Fibroblast of the aortic adventitia (primary cell): ENCODE results near the gene CDKN2AIP. TPM values are rescaled to one million over a fixed set of nuclear protein-coding genes. Genes with fewer than 3 reads are reported as not detected.
"Not testable (repeated sequence)": the region's sequence is repeated elsewhere in the genome, so short reads cannot be mapped to it uniquely, and the experiment has no call there.

Experiments
- DNase-seq: peaks from one replicate; pipeline ENCODE4 v3.0.0-alpha.2; 2010; ENCODE audit warnings: low read depth
- H3K4me3 ChIP-seq: 2 replicates; pipeline ENCODE4 v1.5.1; 2011; ENCODE audit warnings: low read depth, mild to moderate bottlenecking, control low read depth, low read length, moderate library complexity
- CTCF ChIP-seq: IDR thresholded peaks from 2 replicates; pipeline ENCODE4 v1.5.1; 2011; ENCODE audit warnings: mild to moderate bottlenecking, low read length, control low read depth, inconsistent platforms; ENCODE audit not compliant: insufficient read depth
- total RNA-seq: library from RNA; depleted of rRNA; stranded (reverse); fragments of >200 nt; gene quantifications from 2 replicates; pipeline ENCODE4 v1.2.3, GENCODE V29; 2012; ENCODE audit warnings: low replicate concordance

Gene CDKN2AIP
- total RNA-seq, 1 donor, result 18.4 TPM

- DNase-seq, result no peak
- no peak for TF ChIP-seq CTCF
- H3K4me3 ChIP-seq, result no peak overlapping the region
Measured at GRCh38 chr4:183447646-183448045, 3.2 kb downstream of the CDKN2AIP start.

- peak; percentile 13 for DNase-seq
- no peak for TF ChIP-seq CTCF
Measured at GRCh38 chr4:183448436-183448835, 4.0 kb downstream of the CDKN2AIP start.

GRCh38 chr4:183449193-183449882 is 4.9 kb downstream of the CDKN2AIP start:
- peak; percentile 51 for DNase-seq
- no peak for TF ChIP-seq CTCF
- no peak overlapping the region for H3K4me3 ChIP-seq

More at GRCh38 chr4:183448436-183448835, 4.0 kb downstream of the CDKN2AIP start:
- H3K4me3 ChIP-seq, result no peak overlapping the region

GRCh38 chr4:183450108-183450507 is 5.7 kb downstream of the CDKN2AIP start:
- TF ChIP-seq CTCF, result no peak
- no peak for DNase-seq
- H3K4me3 ChIP-seq, result no peak overlapping the region

GRCh38 chr4:183455431-183456195 is 11.2 kb downstream of the CDKN2AIP start:
- TF ChIP-seq CTCF, result no peak
- H3K4me3 ChIP-seq, result no peak overlapping the region
- no peak for DNase-seq

- no peak for DNase-seq
- no peak overlapping the region for H3K4me3 ChIP-seq
- no peak for TF ChIP-seq CTCF
Measured at GRCh38 chr4:183458005-183458404, 13.6 kb downstream of the CDKN2AIP start.

- not testable (repeated sequence) for DNase-seq, H3K4me3 ChIP-seq
Measured at GRCh38 chr4:183463903-183464619, 19.6 kb downstream of the CDKN2AIP start.

GRCh38 chr4:183465879-183466278 is 21.4 kb downstream of the CDKN2AIP start:
- DNase-seq, H3K4me3 ChIP-seq: not testable (repeated sequence)
